Measurements from ENCODE around the gene PDGFD.

The PDGFD gene

GRCh38 chr11:104130161-104130560, 33.8 kb downstream of the PDGFD start:
- H3K4me3 ChIP-seq (replicated peaks in 1 of 2; ENCODE audit: low read depth in 2 of 2, low read length in 2 of 2) = no peak overlapping the region
- TF ChIP-seq, protein P1, sequence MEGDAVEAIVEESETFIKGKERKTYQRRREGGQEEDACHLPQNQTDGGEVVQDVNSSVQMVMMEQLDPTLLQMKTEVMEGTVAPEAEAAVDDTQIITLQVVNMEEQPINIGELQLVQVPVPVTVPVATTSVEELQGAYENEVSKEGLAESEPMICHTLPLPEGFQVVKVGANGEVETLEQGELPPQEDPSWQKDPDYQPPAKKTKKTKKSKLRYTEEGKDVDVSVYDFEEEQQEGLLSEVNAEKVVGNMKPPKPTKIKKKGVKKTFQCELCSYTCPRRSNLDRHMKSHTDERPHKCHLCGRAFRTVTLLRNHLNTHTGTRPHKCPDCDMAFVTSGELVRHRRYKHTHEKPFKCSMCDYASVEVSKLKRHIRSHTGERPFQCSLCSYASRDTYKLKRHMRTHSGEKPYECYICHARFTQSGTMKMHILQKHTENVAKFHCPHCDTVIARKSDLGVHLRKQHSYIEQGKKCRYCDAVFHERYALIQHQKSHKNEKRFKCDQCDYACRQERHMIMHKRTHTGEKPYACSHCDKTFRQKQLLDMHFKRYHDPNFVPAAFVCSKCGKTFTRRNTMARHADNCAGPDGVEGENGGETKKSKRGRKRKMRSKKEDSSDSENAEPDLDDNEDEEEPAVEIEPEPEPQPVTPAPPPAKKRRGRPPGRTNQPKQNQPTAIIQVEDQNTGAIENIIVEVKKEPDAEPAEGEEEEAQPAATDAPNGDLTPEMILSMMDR (IDR thresholded peaks at IDR 0.05; ENCODE audit: low read depth, low read length) = no peak

DNA sequence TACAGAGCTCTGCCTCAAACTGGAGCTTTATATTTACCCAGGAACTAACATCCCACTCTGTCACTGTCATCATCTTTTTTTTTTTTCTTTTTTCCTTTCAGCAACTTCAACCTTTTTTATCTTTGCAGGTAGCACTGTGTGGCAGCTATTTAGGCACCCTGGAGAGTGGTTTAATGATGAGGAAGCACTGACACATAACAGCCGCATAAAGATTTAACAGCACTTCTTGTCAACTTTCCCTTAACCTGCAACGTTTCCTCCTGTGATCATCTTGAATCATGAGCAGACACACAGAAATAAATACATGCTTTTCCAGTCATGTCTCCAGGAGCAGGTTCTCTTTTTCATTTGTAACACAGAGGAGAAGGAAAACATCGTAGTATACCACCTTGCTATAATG, 34.8 kb downstream of the PDGFD start:
- H3K4me3 ChIP-seq (replicated peaks in 1 of 2; ENCODE audit: low read depth in 2 of 2, low read length in 2 of 2) = no peak overlapping the region
- TF ChIP-seq, protein P1 (IDR thresholded peaks at IDR 0.05; ENCODE audit: low read depth, low read length) = no peak
- DNase-seq (ENCODE audit: low read depth in 2 of 2) = no peak

More at GRCh38 chr11:104130161-104130560, 33.8 kb downstream of the PDGFD start:
- DNase-seq (ENCODE audit: low read depth in 2 of 2) = no peak

GRCh38 chr11:104127828-104128227, 36.1 kb downstream of the PDGFD start:
- TF ChIP-seq, protein P1 (IDR thresholded peaks at IDR 0.05; ENCODE audit: low read depth, low read length) = no peak
- no peak overlapping the region for H3K4me3 ChIP-seq (replicated peaks in 1 of 2; ENCODE audit: low read depth in 2 of 2, low read length in 2 of 2)
- peak; percentile 58 to 73 for DNase-seq (ENCODE audit: low read depth in 2 of 2)

- TF ChIP-seq, protein P1 (IDR thresholded peaks at IDR 0.05; ENCODE audit: low read depth, low read length) = no peak
- no peak for DNase-seq (ENCODE audit: low read depth in 2 of 2)
- H3K4me3 ChIP-seq (replicated peaks in 1 of 2; ENCODE audit: low read depth in 2 of 2, low read length in 2 of 2) = no peak overlapping the region
Measured at GRCh38 chr11:104126464-104126863, 37.5 kb downstream of the PDGFD start.

DNA sequence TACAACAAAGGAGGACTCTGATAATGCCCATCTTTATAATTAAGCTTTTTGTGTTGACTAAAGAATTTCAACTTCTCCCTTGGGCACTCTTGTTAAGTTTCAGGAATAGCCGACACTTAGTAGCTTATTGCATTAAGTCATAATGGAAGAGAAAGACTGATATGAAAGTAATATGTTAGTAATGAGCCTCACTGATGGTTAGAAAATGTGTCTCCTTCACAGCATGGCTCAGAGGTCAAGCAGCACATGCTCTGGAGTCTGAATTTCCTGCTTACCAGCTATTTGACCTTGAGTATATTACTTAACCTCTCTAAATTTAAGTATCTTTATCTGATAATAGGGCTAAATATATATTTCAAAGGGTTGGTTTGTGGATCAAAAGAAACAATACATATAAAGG, 39.0 kb downstream of the PDGFD start:
- DNase-seq (ENCODE audit: low read depth in 2 of 2) = no peak
- TF ChIP-seq, protein P1 (IDR thresholded peaks at IDR 0.05; ENCODE audit: low read depth, low read length) = no peak
- no peak overlapping the region for H3K4me3 ChIP-seq (replicated peaks in 1 of 2; ENCODE audit: low read depth in 2 of 2, low read length in 2 of 2)

DNA sequence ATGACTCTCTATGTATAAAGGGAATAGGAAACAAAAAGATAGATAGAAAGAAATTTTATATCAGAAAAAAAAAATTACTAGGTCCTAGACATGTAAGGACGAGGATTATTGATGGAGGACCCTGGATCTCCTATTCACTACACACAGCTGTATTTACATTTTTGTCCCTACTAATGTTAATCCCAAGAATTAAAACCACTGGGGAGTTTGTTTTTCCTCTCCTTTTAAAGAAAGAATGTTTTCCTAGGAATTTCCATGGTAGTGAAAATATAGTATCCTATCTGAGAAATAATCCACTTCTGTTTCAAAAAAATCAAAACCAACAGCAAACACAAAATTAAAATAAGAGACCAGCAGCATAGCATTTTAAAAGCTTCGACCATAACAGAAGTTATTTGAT, 41.1 kb downstream of the PDGFD start:
- H3K4me3 ChIP-seq (replicated peaks in 1 of 2; ENCODE audit: low read depth in 2 of 2, low read length in 2 of 2) = no peak overlapping the region
- no peak for DNase-seq (ENCODE audit: low read depth in 2 of 2)
- TF ChIP-seq, protein P1 (IDR thresholded peaks at IDR 0.05; ENCODE audit: low read depth, low read length) = no peak

- no peak for DNase-seq (ENCODE audit: low read depth in 2 of 2)
- TF ChIP-seq, protein P1 (IDR thresholded peaks at IDR 0.05; ENCODE audit: low read depth, low read length) = no peak
- H3K4me3 ChIP-seq (replicated peaks in 1 of 2; ENCODE audit: low read depth in 2 of 2, low read length in 2 of 2) = no peak overlapping the region
Measured at GRCh38 chr11:104122011-104122635, 41.8 kb downstream of the PDGFD start.

Data from cardiac fibroblast (primary cell).